ENCODE results near the gene DOK4.

DNA sequence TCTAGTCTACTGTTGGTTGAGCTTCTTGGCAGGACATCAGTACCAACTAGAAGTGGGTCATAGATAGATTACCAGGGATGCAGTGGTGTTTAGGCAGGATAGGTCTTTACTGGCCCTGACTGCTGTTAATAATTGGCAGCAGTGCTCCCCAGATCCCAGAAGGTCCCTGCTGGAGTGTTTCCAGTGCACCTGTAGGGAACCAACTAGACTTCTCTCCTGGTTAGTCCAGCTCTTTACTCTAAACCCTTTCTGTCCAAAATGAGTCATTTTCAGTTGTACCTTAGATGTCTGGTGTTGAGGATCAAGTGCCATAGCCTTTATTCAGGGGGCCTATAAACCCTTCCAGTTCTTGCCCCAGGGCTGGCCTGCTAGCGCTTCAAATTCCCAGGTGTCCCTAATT, 15.1 kb downstream of the DOK4 start:
- TF ChIP-seq, protein P1, sequence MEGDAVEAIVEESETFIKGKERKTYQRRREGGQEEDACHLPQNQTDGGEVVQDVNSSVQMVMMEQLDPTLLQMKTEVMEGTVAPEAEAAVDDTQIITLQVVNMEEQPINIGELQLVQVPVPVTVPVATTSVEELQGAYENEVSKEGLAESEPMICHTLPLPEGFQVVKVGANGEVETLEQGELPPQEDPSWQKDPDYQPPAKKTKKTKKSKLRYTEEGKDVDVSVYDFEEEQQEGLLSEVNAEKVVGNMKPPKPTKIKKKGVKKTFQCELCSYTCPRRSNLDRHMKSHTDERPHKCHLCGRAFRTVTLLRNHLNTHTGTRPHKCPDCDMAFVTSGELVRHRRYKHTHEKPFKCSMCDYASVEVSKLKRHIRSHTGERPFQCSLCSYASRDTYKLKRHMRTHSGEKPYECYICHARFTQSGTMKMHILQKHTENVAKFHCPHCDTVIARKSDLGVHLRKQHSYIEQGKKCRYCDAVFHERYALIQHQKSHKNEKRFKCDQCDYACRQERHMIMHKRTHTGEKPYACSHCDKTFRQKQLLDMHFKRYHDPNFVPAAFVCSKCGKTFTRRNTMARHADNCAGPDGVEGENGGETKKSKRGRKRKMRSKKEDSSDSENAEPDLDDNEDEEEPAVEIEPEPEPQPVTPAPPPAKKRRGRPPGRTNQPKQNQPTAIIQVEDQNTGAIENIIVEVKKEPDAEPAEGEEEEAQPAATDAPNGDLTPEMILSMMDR (IDR thresholded peaks at IDR 0.05; ENCODE audit: low read depth, low read length, poor library complexity, severe bottlenecking), result no peak
- TF ChIP-seq EZH2phosphoT487 (IDR thresholded peaks at IDR 0.05; ENCODE audit: borderline replicate concordance, low read length), result no peak

Data from DOHH2 (cell line).